GM19099 (cell line): ENCODE results near the gene IL26.

Experiments
- POLR2A ChIP-seq: IDR thresholded peaks from 3 replicates; pipeline ENCODE4 v1.6.1; 2011; ENCODE audit warnings: low read depth; ENCODE audit not compliant: insufficient read length; ENCODE audit errors: extremely low read depth

The IL26 gene

GRCh38 chr12:68157380-68157779 lies 68.2 kb downstream of the IL26 start:
- TF ChIP-seq POLR2A: no peak

DNA sequence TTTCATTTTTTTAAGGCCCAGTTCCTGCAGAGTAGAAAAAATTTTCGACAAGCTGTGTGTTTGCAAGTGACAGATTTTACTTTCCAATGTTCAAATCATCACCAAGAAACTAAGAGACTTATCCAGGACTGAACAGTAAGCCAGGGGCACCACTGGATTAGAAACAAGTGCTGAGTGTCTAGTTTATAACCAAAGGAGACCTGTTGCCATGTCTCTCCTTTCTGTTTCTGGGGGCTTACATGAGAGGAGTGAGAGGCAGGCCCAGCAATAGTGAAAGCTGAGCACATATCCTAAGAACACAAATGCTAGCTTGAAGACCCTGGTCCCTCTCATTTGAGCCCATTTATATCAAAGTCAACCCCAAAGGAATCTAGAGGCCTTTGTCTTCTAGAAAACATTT lies 69.0 kb downstream of the IL26 start:
- TF ChIP-seq POLR2A: no peak

GRCh38 chr12:68154779-68155178 lies 70.8 kb downstream of the IL26 start:
- no peak for TF ChIP-seq POLR2A
